GM23338 (cell line): ENCODE measurements around the gene TTLL5. TPM values are rescaled to one million over a fixed set of nuclear protein-coding genes. Genes with fewer than 3 reads are reported as not detected.

Source experiments
- ATAC-seq: fragments of 200-7000 bp; cut with Tn5 transposase; 3 replicates; pipeline ENCODE4 v1.9.1; 2020
- DNase-seq: peaks from one replicate; pipeline ENCODE4 v3.0.0-alpha.2; 2015; ENCODE audit warnings: low spot score
- H2AFZ ChIP-seq: fragments of 200-600 bp; sonication (generic); 2 replicates; pipeline ENCODE4 v1.8.0; 2016; ENCODE audit warnings: antibody characterized with exemption, mild to moderate bottlenecking, moderate library complexity
- H3F3A ChIP-seq: fragments of 200-600 bp; sonication (generic); replicated peaks from 2 replicates; pipeline ENCODE4 v1.8.0; 2017; ENCODE audit warnings: antibody characterized with exemption, mixed run types, low read depth
- H3K27ac ChIP-seq: fragments of 200-600 bp; sonication (generic); 2 replicates; pipeline ENCODE4 v1.6.1; 2016; ENCODE audit warnings: low read depth
- H3K27me3 ChIP-seq: fragments of 200-600 bp; sonication (generic); 2 replicates; pipeline ENCODE4 v1.8.0; 2016; ENCODE audit warnings: mild to moderate bottlenecking, mixed run types, moderate library complexity; ENCODE audit not compliant: insufficient read depth
- H3K36me3 ChIP-seq: fragments of 200-600 bp; sonication (generic); 2 replicates; pipeline ENCODE4 v1.8.0; 2016; ENCODE audit warnings: mild to moderate bottlenecking; ENCODE audit not compliant: insufficient read depth
- H3K4me1 ChIP-seq: fragments of 200-600 bp; sonication (generic); 2 replicates; pipeline ENCODE4 v1.8.0; 2016; ENCODE audit warnings: mild to moderate bottlenecking, moderate library complexity; ENCODE audit not compliant: insufficient read depth
- H3K4me2 ChIP-seq: fragments of 200-600 bp; sonication (generic); 2 replicates; pipeline ENCODE4 v1.7.1; 2017; ENCODE audit warnings: mixed run types
- H3K4me3 ChIP-seq: fragments of 200-600 bp; sonication (generic); 2 replicates; pipeline ENCODE4 v1.6.1; 2016; ENCODE audit warnings: mixed run types
- H3K79me2 ChIP-seq: fragments of 200-600 bp; sonication (generic); replicated peaks from 2 replicates; pipeline ENCODE4 v1.8.0; 2017; ENCODE audit warnings: mild to moderate bottlenecking; ENCODE audit not compliant: insufficient read depth
- H3K9me2 ChIP-seq: fragments of 200-600 bp; sonication (generic); 2 replicates; pipeline ENCODE4 v1.8.0; 2017; ENCODE audit not compliant: insufficient read depth
- H4K20me1 ChIP-seq: fragments of 200-600 bp; sonication (generic); replicated peaks from 2 replicates; pipeline ENCODE4 v1.8.0; 2017; ENCODE audit warnings: mild to moderate bottlenecking; ENCODE audit not compliant: insufficient read depth
- H3K27ac Mint-ChIP-seq: 2 replicates; pipeline ENCODE4 v1.8.0; 2020; ENCODE audit warnings: inconsistent platforms, mild to moderate bottlenecking, moderate library complexity, mixed read lengths
- H3K27me3 Mint-ChIP-seq: 3 replicates; pipeline ENCODE4 v1.8.0; 2022; ENCODE audit warnings: low read depth, mild to moderate bottlenecking, moderate library complexity, mixed read lengths, inconsistent platforms; ENCODE audit not compliant: insufficient read depth, poor library complexity
- H3K36me3 Mint-ChIP-seq: 3 replicates; pipeline ENCODE4 v1.8.0; 2021; ENCODE audit warnings: low read depth, mild to moderate bottlenecking, inconsistent platforms, moderate library complexity, mixed read lengths
- H3K4me1 Mint-ChIP-seq: 3 replicates; pipeline ENCODE4 v1.8.0; 2020; ENCODE audit warnings: mild to moderate bottlenecking, inconsistent platforms, mixed read lengths
- H3K4me3 Mint-ChIP-seq: 3 replicates; pipeline ENCODE4 v1.8.0; 2021; ENCODE audit warnings: moderate library complexity, mild to moderate bottlenecking, inconsistent platforms, mixed read lengths
- H3K9me3 Mint-ChIP-seq: 3 replicates; pipeline ENCODE4 v1.8.0; 2020; ENCODE audit warnings: moderate library complexity, mild to moderate bottlenecking, inconsistent platforms, mixed read lengths
- CREB1 ChIP-seq: fragments of 250-450 bp; sonication (Bioruptor Pico); IDR thresholded peaks from 2 replicates; pipeline ENCODE4 v1.5.0; 2020; ENCODE audit warnings: low read depth, mild to moderate bottlenecking, moderate library complexity
- EZH2 ChIP-seq: fragments of 200-600 bp; sonication (generic); IDR thresholded peaks from one replicate; pipeline ENCODE4 v1.8.0; 2017; ENCODE audit warnings: antibody characterized with exemption, mild to moderate bottlenecking, low read depth; ENCODE audit not compliant: unreplicated experiment
- JUNB ChIP-seq: IDR thresholded peaks from one replicate; pipeline ENCODE4 v1.6.1; 2016; ENCODE audit warnings: antibody characterized with exemption; ENCODE audit not compliant: unreplicated experiment
- NANOG ChIP-seq: IDR thresholded peaks from 2 replicates; pipeline ENCODE4 v1.6.1; 2016; ENCODE audit warnings: antibody characterized with exemption, borderline replicate concordance
- POLR2AphosphoS5 ChIP-seq: IDR thresholded peaks from 2 replicates; pipeline ENCODE4 v1.6.1; 2016; ENCODE audit warnings: antibody characterized with exemption, low read depth
- REST ChIP-seq: IDR thresholded peaks from one replicate; pipeline ENCODE4 v1.6.1; 2018; ENCODE audit warnings: antibody characterized with exemption; ENCODE audit not compliant: unreplicated experiment
- STAT1 ChIP-seq: IDR thresholded peaks from one replicate; pipeline ENCODE4 v1.6.1; 2016; ENCODE audit warnings: antibody characterized with exemption; ENCODE audit not compliant: unreplicated experiment
- ZNF114 ChIP-seq: fragments of 250-450 bp; sonication (Bioruptor Pico); IDR thresholded peaks from 2 replicates; pipeline ENCODE4 v1.5.0; 2020; ENCODE audit warnings: mild to moderate bottlenecking, moderate library complexity
- ZNF331 ChIP-seq: fragments of 250-450 bp; sonication (Bioruptor Pico); IDR thresholded peaks from 2 replicates; pipeline ENCODE4 v1.5.0; 2020; ENCODE audit warnings: low read depth, mild to moderate bottlenecking, moderate library complexity
- polyA plus RNA-seq: library from polyadenylated mRNA; unstranded; fragments of >200 nt; fragmentation: Nextera tagmentation; extraction: Ambion mirVana; gene quantifications from 2 replicates; pipeline ENCODE4 v1.2.1, GENCODE V29; 2016
- total RNA-seq: library from RNA; depleted of rRNA; stranded (reverse); fragments of >200 nt; shearing (Covaris generic); gene quantifications from 2 replicates; pipeline ENCODE4 v1.2.3, GENCODE V29; 2014
- TF ChIP-seq, protein P1 (sequence below): IDR thresholded peaks from 2 replicates; pipeline ENCODE4 v1.6.1; 2016; ENCODE audit warnings: antibody characterized with exemption

TTLL5 gene
- total and polyA plus RNA-seq, 2 experiments from 2014 or later, result 33.5 to 35.4 TPM

- H3K4me3 Mint-ChIP-seq, result no peak overlapping the region
- Histone ChIP-seq H3K4me3 (no peak overlapping the region), H3K27ac (no peak overlapping the region), H2AFZ (no peak overlapping the region), H4K20me1 (no peaks in the 10 kb centered on the region; the same call in none of the 2 replicates), H3K79me2 (no peaks in the 10 kb centered on the region), H3K4me2 (no peak overlapping the region), H3K36me3 (no peaks in the 10 kb centered on the region), H3K4me1 (no peaks in the 10 kb centered on the region), H3K27me3 (no peaks in the 10 kb centered on the region), H3F3A (no peaks in the 10 kb centered on the region), H3K9me2 (no peaks in the 10 kb centered on the region)
- H3K27me3 Mint-ChIP-seq, result no peaks in the 10 kb centered on the region
- H3K27ac Mint-ChIP-seq, result no peak overlapping the region
- no peaks in the 10 kb centered on the region for H3K9me3 Mint-ChIP-seq
- ATAC-seq, result no peak
- no peaks in the 10 kb centered on the region for H3K36me3 Mint-ChIP-seq
- TF ChIP-seq JUNB, result no peak
- no peak for DNase-seq
- H3K4me1 Mint-ChIP-seq, result peaks cover 4% of the 10 kb centered on the region; the same call in 2 of the 3 replicates
These were observed 280.0 kb downstream of the TTLL5 start for GRCh38 chr14:75941030-75941429.

- no peaks in the 10 kb centered on the region for H3K36me3 Mint-ChIP-seq
- Histone ChIP-seq H2AFZ (no peak overlapping the region), H4K20me1 (peaks cover 5% of the 10 kb centered on the region), H3K9me2 (no peaks in the 10 kb centered on the region), H3F3A (no peaks in the 10 kb centered on the region), H3K27me3 (no peaks in the 10 kb centered on the region), H3K27ac (no peak overlapping the region), H3K4me2 (no peak overlapping the region), H3K36me3 (no peaks in the 10 kb centered on the region), H3K4me1 (no peaks in the 10 kb centered on the region), H3K4me3 (no peak overlapping the region), H3K79me2 (no peaks in the 10 kb centered on the region)
- TF ChIP-seq NANOG, result no peak
- TF ChIP-seq REST, result no peak
- no peaks in the 10 kb centered on the region for H3K4me1 Mint-ChIP-seq
- ATAC-seq (no peak), DNase-seq (no peak)
- no peak overlapping the region for H3K27ac Mint-ChIP-seq
- no peaks in the 10 kb centered on the region for H3K9me3 Mint-ChIP-seq
- peaks cover 2% of the 10 kb centered on the region for H3K27me3 Mint-ChIP-seq
- no peak overlapping the region for H3K4me3 Mint-ChIP-seq
These were observed 283.7 kb downstream of the TTLL5 start for GRCh38 chr14:75944607-75945241.

DNA sequence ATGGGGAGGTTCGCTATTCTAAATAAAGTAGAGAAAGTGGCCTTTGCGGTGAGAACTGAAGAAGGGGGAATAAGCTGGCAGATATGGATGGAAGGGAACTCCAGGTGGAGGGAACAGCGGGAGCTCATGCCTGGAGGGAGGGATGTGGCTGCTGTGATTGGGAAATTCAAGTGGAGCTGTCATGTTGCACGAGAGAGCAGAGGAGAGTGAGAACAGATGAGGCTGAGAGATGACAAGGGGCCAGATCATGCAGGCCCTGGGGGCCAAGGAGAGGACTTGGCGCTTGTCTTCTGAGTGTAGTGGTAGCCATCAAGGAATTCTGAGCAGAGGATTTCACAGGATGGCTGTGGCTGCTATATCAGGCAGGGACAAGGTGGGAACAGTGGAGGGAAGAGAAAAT is 285.7 kb downstream of the TTLL5 start:
- no peaks in the 10 kb centered on the region for H3K4me1 Mint-ChIP-seq
- no peak overlapping the region for H3K27ac Mint-ChIP-seq
- no peak overlapping the region for H2AFZ ChIP-seq
- TF ChIP-seq, protein P1, sequence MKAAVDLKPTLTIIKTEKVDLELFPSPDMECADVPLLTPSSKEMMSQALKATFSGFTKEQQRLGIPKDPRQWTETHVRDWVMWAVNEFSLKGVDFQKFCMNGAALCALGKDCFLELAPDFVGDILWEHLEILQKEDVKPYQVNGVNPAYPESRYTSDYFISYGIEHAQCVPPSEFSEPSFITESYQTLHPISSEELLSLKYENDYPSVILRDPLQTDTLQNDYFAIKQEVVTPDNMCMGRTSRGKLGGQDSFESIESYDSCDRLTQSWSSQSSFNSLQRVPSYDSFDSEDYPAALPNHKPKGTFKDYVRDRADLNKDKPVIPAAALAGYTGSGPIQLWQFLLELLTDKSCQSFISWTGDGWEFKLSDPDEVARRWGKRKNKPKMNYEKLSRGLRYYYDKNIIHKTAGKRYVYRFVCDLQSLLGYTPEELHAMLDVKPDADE, result no peak
- no peak for TF ChIP-seq EZH2
- no peak for TF ChIP-seq ZNF331 (CRISPR knock-in tag)
- TF ChIP-seq POLR2AphosphoS5, result no peak
- TF ChIP-seq JUNB, result no peak
- TF ChIP-seq ZNF114 (CRISPR knock-in tag), result no peak
- TF ChIP-seq STAT1, result no peak
- no peak for TF ChIP-seq NANOG
- TF ChIP-seq REST, result no peak
- no peak for TF ChIP-seq CREB1 (CRISPR knock-in tag)

More for the DNA sequence above, 285.7 kb downstream of the TTLL5 start:
- Histone ChIP-seq H3K9me2 (no peaks in the 10 kb centered on the region), H3F3A (no peaks in the 10 kb centered on the region), H4K20me1 (peaks cover 5% of the 10 kb centered on the region; the same call in 1 of the 2 replicates), H3K4me1 (no peaks in the 10 kb centered on the region), H3K36me3 (no peaks in the 10 kb centered on the region), H3K27me3 (no peaks in the 10 kb centered on the region), H3K79me2 (no peaks in the 10 kb centered on the region), H3K27ac (no peak overlapping the region), H3K4me3 (no peak overlapping the region), H3K4me2 (no peak overlapping the region)
- Mint-ChIP-seq H3K36me3 (peaks cover under 1% of the 10 kb centered on the region; the same call in 1 of the 3 replicates), H3K9me3 (no peaks in the 10 kb centered on the region), H3K27me3 (peaks cover 2% of the 10 kb centered on the region), H3K4me3 (no peak overlapping the region)
- no peak for ATAC-seq
- no peak for DNase-seq
